ENCODE measurements around the gene LTF. TPM values are rescaled to one million over a fixed set of nuclear protein-coding genes. Genes with fewer than 3 reads are reported as not detected.

LTF gene
- total RNA-seq, 6 donors from 2014 or later, result 3.3 to 85.9 (median 12.5) TPM

DNA sequence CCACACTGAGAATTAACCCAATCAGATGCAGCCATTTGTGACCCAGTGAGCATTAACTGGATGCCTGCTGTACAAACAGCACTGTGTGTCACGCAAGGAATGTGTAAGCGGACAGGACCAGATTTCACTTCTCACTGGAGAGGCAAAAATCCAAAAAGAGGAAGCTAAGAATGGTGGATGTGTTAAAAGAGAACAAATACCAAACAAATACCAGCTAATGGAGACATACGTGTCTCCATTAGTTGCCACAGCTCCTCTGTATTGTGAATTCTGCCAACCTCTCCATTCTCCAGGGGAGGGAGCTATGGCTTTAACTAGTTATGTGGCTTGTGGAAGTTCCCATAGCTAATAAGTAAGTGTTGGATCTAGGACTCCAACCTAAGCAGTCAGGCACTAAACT lies 2.6 kb downstream of the LTF start:
- H3K27ac ChIP-seq, result peak overlapping the region in 3 of 4 donors; percentile 44 to 57 (median 49)
- TF ChIP-seq, protein P1, sequence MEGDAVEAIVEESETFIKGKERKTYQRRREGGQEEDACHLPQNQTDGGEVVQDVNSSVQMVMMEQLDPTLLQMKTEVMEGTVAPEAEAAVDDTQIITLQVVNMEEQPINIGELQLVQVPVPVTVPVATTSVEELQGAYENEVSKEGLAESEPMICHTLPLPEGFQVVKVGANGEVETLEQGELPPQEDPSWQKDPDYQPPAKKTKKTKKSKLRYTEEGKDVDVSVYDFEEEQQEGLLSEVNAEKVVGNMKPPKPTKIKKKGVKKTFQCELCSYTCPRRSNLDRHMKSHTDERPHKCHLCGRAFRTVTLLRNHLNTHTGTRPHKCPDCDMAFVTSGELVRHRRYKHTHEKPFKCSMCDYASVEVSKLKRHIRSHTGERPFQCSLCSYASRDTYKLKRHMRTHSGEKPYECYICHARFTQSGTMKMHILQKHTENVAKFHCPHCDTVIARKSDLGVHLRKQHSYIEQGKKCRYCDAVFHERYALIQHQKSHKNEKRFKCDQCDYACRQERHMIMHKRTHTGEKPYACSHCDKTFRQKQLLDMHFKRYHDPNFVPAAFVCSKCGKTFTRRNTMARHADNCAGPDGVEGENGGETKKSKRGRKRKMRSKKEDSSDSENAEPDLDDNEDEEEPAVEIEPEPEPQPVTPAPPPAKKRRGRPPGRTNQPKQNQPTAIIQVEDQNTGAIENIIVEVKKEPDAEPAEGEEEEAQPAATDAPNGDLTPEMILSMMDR (IDR thresholded peaks at IDR 0.05), result peak in 1 of 6 experiments; percentile 5
- TF ChIP-seq POLR2AphosphoS5 (IDR thresholded peaks at IDR 0.05), result no peak
- TF ChIP-seq POLR2A (IDR thresholded peaks at IDR 0.05), result no peak
- no peak for TF ChIP-seq EP300 (IDR thresholded peaks at IDR 0.05)
- ATAC-seq (ENCODE audit: low FRiP score in 2 of 2), result peak in 1 of 2 donors; percentile 35

DNA sequence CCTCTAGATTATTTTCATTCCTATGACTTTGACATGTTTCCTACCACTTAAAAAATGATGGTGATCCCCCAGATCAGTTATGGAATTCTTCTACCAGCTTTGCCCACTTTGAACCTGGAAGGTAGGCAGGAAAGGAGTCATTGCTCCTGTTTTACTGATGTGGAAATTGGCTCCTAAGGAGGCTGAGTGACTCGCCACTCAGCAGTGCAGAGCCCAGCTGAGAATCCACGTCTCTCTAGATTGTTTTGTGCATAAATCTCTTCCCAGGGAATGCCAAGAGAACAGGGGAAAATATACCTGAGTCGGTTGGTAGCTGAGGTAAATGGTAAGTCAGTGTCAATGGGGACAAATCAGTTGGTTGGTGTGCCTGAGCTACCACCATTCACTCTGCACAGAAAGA lies 4.7 kb downstream of the LTF start:
- no peak for ATAC-seq (ENCODE audit: low FRiP score in 2 of 2)
- Histone ChIP-seq H3K27me3 (no peaks in the 10 kb centered on the region), H3K36me3 (no peaks in the 10 kb centered on the region), H3K27ac (no peak overlapping the region), H3K4me3 (no peak overlapping the region), H3K9me3 (no peaks in the 10 kb centered on the region), H3K4me1 (peaks cover 9 to 34% (median 26%) of the 10 kb centered on the region in 4 donors)
- DNase-seq, result no peak
- WGBS, 2 donors, result 87 to 93% methylated on average over 3 of the region's 3 CpGs
- no peak for TF ChIP-seq POLR2A (IDR thresholded peaks at IDR 0.05)
- TF ChIP-seq POLR2AphosphoS5 (IDR thresholded peaks at IDR 0.05), result no peak
- TF ChIP-seq EP300 (IDR thresholded peaks at IDR 0.05), result no peak
- TF ChIP-seq, protein P1 (IDR thresholded peaks at IDR 0.05), result no peak

More for the DNA sequence above, 2.6 kb downstream of the LTF start:
- H3K36me3 ChIP-seq, result no peaks in the 10 kb centered on the region
- WGBS, 2 donors, result 57 to 60% methylated on average over 3 of the region's 3 CpGs
- no peaks in the 10 kb centered on the region for H3K9me3 ChIP-seq
- DNase-seq, result no peak
- H3K27me3 ChIP-seq, result no peaks in the 10 kb centered on the region
- peak overlapping the region in 1 of 4 donors; percentile 14 for H3K4me3 ChIP-seq
- peaks cover 9 to 37% (median 27%) of the 10 kb centered on the region in 4 donors for H3K4me1 ChIP-seq

DNA sequence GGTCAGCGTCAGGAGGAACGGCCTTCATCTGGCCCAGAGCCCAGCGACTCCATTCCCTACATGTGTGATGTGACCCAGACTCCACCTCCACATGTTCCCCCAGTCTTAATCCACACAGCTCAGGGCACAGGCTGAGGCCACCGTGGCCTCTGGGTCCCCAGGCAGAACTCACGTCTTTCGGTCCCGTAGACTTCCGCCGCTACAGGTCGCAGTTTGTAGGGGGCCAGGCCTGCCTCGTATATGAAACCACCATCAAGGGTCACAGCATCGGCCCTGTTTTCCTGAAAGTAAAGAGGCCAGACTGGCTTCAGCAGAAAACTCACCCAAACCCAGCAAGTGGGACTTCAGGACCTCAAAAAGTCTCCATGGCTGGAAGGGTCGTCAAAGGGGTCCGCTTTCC lies 8.6 kb downstream of the LTF start:
- WGBS, 2 donors, result 96 to 97% methylated on average over 14 of the region's 14 CpGs
- H3K9me3 ChIP-seq, result no peaks in the 10 kb centered on the region
- DNase-seq (no peak), ATAC-seq (ENCODE audit: low FRiP score in 2 of 2) (no peak)
- no peak overlapping the region for H3K27ac ChIP-seq
- H3K27me3 ChIP-seq, result no peaks in the 10 kb centered on the region
- TF ChIP-seq POLR2AphosphoS5 (IDR thresholded peaks at IDR 0.05) (no peak), POLR2A (IDR thresholded peaks at IDR 0.05) (no peak), EP300 (IDR thresholded peaks at IDR 0.05) (no peak)
- TF ChIP-seq, protein P1 (IDR thresholded peaks at IDR 0.05), result no peak
- H3K4me3 ChIP-seq, result no peak overlapping the region
- H3K36me3 ChIP-seq, result no peaks in the 10 kb centered on the region
- H3K4me1 ChIP-seq, result no peaks in the 10 kb centered on the region

DNA sequence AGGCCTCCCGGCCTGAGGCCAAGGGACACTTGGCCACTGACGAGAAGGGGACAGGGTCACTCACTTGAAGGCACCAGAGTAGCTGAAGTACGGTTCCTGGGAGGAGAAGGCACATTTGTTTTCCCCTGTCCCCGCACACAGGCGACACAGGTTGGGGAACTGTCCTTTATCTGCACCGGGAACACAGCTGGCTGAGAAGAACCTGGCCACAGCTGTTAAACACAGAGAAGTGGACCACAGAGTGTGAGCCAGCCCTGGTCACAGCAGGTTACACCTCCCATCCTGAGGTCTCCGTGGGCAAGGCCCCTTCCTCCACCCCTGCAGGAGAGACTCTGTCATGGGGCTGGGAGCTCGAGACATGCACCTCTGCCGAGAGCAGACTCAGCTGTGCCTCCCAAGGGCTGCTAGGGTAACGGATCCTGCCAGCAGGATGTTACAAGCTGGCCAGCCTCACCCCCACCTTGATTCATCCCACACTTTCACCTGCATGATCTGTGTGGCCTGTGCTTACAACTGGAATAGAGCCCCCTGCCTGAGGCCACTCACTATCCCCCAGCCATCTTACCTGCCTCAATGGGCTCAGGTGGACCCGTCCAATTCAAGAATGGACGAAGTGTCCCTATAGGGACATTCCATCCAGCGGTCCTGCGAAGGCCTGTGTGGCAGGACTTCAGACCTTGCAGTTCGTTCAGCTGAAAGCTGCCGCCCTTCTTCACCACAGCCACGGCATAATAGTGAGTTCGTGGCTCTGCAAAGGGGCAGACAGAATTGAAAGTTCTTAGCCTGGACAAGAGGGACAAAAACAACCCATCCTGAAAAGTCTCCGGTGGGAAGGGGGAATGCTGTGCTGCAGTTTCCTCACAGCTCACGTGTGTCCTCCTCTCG lies 9.2 kb downstream of the LTF start:
- WGBS, 2 donors, result 87 to 89% methylated on average over 6 to 18 of the region's 21 CpGs
- ATAC-seq (ENCODE audit: low FRiP score in 2 of 2), result peak in 1 of 2 donors; percentile 36

More for the DNA sequence above, 9.2 kb downstream of the LTF start:
- no peaks in the 10 kb centered on the region for H3K4me1 ChIP-seq
- H3K9me3 ChIP-seq, result no peaks in the 10 kb centered on the region
- TF ChIP-seq, protein P1 (IDR thresholded peaks at IDR 0.05), result no peak
- TF ChIP-seq POLR2A (IDR thresholded peaks at IDR 0.05) (no peak), POLR2AphosphoS5 (IDR thresholded peaks at IDR 0.05) (no peak), EP300 (IDR thresholded peaks at IDR 0.05) (no peak)
- no peak for DNase-seq
- H3K27ac ChIP-seq, result no peak overlapping the region
- no peaks in the 10 kb centered on the region for H3K36me3 ChIP-seq
- no peak overlapping the region for H3K4me3 ChIP-seq
- no peaks in the 10 kb centered on the region for H3K27me3 ChIP-seq
